ENCODE data around the gene ALK.

Gene ALK

DNA sequence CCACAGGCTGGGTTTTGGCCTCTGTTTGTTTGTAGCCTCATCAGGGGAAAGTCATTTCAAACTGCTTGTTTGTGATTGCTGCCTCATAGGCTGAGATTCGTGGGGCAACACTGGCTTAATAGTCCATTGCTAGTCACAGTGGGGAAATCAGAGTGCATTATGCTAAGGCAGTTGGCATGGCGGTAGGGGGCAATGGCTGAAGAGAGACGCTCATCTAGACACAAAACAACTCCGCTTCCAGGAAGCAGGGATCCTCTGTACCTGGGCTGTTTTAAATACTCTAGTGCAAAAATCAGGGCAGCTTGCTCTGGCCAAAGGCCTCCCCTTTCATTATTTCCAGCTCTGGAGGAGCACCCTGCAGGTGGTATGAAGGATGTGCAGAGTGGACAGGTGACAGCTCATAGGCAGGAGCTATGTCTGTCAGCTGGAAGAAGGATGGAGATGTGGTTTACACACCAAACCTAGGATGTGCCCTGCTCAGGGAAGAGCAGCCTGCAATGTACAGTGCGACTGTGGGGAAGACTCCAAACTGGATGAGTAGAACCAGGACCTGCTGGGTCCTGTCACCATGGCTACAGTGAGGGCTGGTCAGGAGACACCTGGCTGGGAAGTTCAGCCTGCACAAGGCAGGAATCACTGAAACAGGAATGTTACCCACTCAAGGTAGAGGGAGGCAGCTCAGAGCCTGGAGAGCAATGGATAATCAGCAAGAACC lies 571.9 kb downstream of the ALK start:
- no peak for DNase-seq

DNA sequence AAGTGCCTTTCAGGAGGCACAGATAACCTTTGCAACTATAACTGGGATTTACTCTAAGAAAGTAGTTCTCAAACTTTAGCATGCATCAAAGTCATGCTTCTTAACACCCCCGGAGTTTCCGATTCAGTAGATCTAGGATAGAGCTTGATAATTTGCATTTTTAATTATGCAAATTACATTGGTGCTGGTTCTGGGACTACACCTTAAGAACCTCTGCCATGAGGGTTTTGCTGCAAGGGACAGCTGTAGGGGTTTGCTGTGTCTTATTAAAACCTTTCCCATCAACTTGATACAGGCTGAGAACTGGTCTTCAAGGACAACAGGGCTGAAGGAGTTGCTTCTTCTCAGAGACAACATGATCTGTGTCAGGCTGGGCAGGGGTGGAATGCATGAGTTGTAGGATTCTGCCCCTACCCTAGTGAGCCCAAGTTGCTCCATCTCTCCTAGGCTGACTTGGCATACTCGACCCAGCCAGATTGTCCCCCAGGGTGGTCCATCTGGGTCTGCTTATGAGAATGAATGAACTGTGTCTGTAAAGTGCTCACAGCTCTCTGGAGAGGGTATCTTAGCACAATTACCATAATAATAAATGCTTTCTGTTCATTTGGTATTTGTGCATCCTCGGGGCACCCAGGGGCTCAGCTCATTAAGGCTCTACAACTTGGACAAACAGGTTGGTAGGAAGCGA lies 573.5 kb downstream of the ALK start:
- no peak for DNase-seq

- no peak for DNase-seq
Measured at GRCh38 chr2:29345236-29345635, 576.1 kb downstream of the ALK start.

- DNase-seq: no peak
Measured at GRCh38 chr2:29343830-29344229, 577.6 kb downstream of the ALK start.

GRCh38 chr2:29336341-29337241 lies 584.8 kb downstream of the ALK start:
- no peak for DNase-seq

DNA sequence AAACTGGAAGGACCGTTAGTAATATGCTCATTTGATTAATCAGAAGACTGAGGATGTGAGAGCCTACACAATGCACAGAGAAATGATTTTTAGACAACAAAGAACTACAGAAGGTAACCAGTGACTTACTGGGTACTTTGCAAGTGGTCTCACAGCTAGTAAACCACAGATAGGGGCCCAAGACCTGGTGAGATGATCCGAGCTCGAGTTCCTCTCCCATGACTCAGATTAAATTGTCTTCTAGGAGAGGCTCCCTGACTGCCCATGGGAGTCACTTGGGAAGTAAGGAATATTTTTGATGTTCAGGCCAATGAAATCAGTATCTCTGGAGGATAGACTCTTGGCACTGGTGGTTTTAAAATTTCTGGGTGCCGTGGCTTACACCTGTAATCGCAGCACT lies 586.0 kb downstream of the ALK start:
- DNase-seq: no peak

GRCh38 chr2:29334706-29335105 lies 586.7 kb downstream of the ALK start:
- DNase-seq: no peak

DNA sequence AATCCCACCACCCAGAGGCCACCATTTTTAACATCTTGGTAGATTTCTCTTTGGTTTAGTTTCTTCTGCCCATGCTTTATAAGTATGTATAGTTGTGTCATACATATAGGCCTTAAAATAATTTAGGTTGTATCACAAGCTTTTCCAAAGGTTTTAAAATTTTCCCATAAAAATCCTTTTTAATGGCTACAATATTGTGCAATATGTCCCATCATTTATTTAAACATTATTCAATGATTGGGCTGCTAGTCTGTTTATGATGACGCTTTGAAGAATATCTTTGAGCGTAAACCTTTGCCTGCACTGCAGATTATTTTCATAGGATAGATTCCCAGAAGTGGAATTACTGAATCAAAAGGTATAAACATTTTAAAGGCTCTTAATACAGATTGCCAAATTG lies 588.8 kb downstream of the ALK start:
- DNase-seq: no peak

DNA sequence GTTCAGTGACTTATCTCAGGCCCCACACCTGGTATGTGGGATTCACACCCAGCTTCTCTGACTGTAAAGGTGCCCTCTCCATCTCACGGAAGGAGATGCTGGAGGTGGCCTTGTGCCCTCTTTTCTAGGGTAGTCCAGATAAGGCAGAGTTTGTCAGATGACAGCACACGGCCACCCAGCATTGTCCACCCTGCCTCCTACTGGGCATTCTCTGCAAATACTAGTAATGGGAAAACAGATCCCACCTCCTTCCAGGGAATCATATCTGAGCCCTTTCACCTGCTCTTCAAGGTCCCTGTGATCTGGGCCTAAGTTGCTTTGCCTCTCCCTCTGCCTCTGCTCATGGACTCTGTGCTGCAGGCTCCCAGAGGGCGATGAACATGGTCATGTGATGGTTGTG lies 591.5 kb downstream of the ALK start:
- no peak for DNase-seq

GRCh38 chr2:29326926-29327325 lies 594.5 kb downstream of the ALK start:
- DNase-seq: no peak

DNA sequence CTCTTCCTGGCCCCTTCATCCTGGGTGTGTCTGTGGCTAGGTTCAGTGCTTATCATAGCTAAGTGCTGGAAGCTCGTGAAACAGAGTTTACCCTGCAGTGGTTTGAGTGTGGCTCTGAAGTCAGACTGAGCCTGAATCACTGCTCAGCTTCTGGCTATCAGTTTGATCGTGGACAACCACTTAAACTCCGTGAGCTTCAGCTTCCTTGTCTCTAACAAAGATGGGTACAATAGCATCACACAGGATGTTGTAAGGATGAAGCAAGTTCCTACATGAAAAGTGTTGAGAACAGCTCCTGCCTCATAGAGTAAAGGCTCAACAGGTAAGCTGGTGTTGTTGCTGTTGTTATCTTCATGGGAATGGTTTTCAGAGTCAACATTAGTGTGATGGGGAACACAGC lies 595.8 kb downstream of the ALK start:
- DNase-seq: no peak

GRCh38 chr2:29323961-29324360 lies 597.4 kb downstream of the ALK start:
- DNase-seq: no peak

- DNase-seq: no peak
Measured at GRCh38 chr2:29323301-29323700, 598.1 kb downstream of the ALK start.

DNA sequence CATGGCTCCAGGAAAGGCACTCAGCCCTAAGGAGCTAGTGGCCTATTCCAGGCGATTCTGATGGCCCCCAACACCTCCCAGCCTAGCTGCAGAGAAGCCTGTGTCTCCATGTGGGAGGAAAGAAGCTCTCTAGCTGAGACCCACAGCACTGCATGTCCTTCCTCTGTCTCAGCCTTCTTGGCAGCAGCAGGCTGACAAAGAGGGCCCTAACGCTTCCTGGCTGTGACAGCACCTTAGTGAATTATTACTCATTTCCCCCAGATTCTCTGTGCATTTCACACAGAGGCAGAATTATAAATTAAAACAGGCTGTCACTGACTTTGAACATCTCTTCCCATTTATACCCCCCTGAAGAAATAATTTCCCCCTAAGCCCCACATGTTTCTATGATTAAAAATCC lies 599.4 kb downstream of the ALK start:
- no peak for DNase-seq

DNA sequence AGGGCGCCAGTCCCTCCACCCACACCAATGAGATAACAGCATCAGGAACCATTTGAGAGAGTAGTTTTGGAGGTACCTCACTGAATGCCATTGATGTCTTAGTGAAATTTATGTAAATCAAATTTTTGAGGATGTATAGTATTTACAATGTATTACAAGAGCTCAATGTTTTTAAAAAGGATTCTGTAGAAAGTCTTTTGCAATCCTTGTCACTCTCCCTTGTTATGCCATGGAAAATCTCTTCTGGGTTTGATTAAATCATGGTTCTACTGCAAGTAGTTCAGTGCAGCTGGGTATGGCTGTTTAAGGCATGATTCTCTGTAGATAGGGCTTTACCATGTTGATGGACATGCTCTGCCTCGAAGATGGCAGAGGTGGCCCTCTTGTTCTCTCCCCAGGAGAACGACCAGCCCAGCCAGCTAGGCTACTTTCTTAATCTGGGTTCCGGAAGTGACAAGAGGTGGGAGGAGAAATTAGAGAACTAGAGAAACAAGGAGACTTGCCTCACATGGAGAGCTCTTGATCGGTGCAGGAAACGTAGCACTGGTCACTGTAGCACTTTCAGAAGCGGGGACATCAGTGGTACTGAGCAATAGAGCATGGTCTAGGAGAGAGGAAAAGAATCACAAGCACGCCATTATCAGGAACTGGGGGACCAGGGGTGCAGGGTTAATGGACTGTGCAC lies 603.4 kb downstream of the ALK start:
- DNase-seq: no peak

GRCh38 chr2:29317077-29317517 lies 604.3 kb downstream of the ALK start:
- DNase-seq: no peak

DNA sequence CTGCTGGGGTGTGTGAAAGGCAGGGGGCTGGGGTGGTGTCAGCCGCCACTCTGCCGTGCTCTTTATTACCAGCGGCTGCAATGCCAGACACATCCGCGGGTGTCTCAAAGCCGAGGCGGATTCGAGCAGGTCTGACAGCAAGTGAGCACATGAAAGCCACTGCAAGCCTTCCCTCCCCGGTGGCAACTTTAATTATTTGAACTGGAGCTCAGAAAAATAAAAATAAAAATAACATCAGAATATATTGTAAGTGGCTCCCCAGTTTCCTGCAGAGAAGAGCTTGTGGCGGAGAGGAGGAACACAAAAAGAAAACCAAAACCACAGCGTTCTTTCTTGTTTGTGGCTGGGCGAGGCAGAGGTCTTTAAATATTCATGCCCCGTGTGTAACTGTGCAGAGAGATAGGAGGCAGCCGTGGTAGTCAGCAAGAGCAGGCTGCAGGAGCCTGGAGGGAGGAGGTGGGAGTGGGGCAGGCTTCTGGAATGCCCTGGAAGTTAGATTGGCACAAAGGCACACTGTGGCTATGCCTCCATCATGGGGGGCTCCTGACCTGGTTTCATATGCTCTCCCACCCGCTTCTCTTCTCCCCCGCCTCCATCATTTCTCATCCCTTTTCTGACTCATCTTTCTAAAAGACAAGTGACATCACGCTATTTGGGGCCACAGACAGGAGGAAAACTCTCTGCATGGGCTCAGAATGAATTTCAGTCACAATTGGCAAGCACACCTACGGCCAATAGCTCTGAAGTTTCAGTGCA lies 606.4 kb downstream of the ALK start:
- DNase-seq: peak; percentile 26 to 34

DNA sequence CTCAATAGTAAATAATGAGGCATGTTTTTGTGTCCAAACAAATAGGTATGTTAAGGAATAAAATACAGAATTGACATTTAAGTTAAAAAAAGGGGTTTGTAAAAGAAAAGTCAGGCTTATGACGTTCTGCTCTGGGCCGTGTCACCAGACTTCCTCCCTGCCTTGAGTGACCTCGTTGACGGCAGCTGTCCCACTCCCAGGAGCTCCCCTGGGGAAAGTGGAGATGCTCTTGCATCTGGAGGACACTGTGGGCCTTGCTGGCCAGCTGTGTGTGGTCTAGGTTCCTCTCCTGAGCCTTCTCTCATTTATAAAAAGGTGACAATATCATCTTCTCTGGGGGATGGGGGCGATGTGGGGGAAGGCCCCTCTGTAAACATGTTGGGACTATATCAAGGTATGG lies 609.9 kb downstream of the ALK start:
- DNase-seq: no peak

DNA sequence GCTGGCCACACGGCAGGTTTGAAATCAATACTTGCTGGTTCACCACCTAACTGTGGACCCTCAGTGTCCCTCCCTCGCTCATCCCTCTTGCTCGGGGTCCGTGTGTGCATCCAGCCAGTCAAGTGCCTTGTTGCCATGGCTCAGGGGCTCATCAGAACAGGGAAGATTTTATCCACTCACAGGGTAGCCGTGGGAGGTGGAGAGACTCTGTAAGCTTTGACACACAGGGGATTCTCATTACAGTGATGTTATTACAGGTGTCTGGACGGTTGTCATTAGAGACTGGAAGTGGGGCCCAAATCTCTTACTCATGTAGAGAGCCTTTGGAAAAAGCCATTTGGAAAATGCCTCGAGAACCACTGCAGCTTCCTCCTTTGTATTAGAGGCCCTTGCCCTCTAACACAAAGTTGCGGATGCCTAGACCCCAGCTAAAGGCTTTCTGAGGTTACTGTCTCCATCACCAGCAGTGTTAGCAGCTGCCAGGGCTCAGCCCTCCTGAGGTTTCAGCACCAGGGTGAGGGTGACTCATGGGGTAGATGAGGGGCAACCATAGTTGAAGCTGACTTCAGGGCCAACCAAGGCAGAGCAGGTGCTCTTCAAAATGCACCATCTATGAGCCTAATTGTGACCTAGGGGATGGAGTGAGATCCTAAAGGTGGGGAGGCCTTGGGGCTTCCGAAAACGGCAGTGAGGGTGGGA lies 610.6 kb downstream of the ALK start:
- DNase-seq: no peak

- DNase-seq: peak; percentile 43 to 56
Measured at GRCh38 chr2:29309090-29310029, 612.0 kb downstream of the ALK start.
